K562 (cell line): ENCODE data around the gene TREH. TPM values are rescaled to one million over a fixed set of nuclear protein-coding genes. Genes with fewer than 3 reads are reported as not detected.

Source experiments
- ATAC-seq: fragments of 200-7000 bp; cut with Tn5 transposase; 3 replicates; pipeline ENCODE4 v1.9.1; 2020; ENCODE audit warnings: moderate library complexity
- BruUV-seq: library from RNA; stranded (reverse); fragments of 400-500 nt; replicated peaks from 2 replicates; lab custom pipeline; 2021; lab: Mats Ljungman, UMichigan
- CTCF ChIA-PET: fragments of 300-600 bp; formaldehyde crosslinking; extraction: SDS; loops from one replicate; lab custom pipeline; 2021; ENCODE audit warnings: low intra/inter-chr PET ratio; lab: Yijun Ruan, JAX
- POLR2A ChIA-PET: fragments of 300-600, 350-650 bp; sonication (Branson Sonifier 250); formaldehyde crosslinking; extraction: SDS; loops from one replicate; lab custom pipeline; 2021; ENCODE audit warnings: antibody characterized with exemption, inconsistent platforms; lab: Yijun Ruan, JAX
- DNase-seq, 4 experiments: peaks; one replicate each; pipeline versions ENCODE4 v3.0.0 to v3.0.0-alpha.2; 2011 to 2018; ENCODE audit warnings: low spot score in 3 of 4, mixed read lengths in 3 of 4; ENCODE audit errors: extremely low read depth in 1 of 4
- FAIRE-seq: peaks from 2 replicates; lab custom pipeline; 2011; peaks lifted over from hg19 to GRCh38; lab: Jason Lieb, UNC
- H2AFZ ChIP-seq: 2 replicates; pipeline ENCODE4 v1.6.0; 2011; ENCODE audit warnings: low read depth, low read length, control low read depth, inconsistent platforms
- H3K27ac ChIP-seq: fragments of 200-600 bp; 3 replicates; pipeline ENCODE4 v1.8.0; 2011; ENCODE audit warnings: low read depth, mild to moderate bottlenecking, control low read depth, inconsistent platforms, low read length, moderate library complexity, mixed read lengths; ENCODE audit errors: extremely low read depth
- H3K27me3 ChIP-seq, 2 experiments: fragments of 300-600 bp in 1 of 2; 2 replicates in 1 of 2; 3 replicates in 1 of 2; pipeline versions ENCODE4 v1.6.0 to v1.8.0; 2011; ENCODE audit warnings: inconsistent platforms in 2 of 2, low read length in 2 of 2, mild to moderate bottlenecking in 1 of 2, mixed read lengths in 1 of 2, moderate library complexity in 1 of 2; ENCODE audit not compliant: control insufficient read depth in 2 of 2, insufficient read depth in 2 of 2
- H3K36me3 ChIP-seq: fragments of 300-600 bp; 3 replicates; pipeline ENCODE4 v1.8.0; 2011; ENCODE audit warnings: mild to moderate bottlenecking, low read length, inconsistent platforms; ENCODE audit not compliant: control insufficient read depth, insufficient read depth
- H3K4me1 ChIP-seq, 2 experiments: fragments of 200-600 bp in 1 of 2; replicated peaks in 1 of 2; 2 replicates in 1 of 2; 3 replicates in 1 of 2; pipeline versions ENCODE4 v1.5.1 to v1.8.0; 2011; ENCODE audit warnings: inconsistent platforms in 2 of 2, low read length in 2 of 2, mild to moderate bottlenecking in 1 of 2, mixed read lengths in 1 of 2, moderate library complexity in 1 of 2; ENCODE audit not compliant: control insufficient read depth in 2 of 2, insufficient read depth in 2 of 2
- H3K4me2 ChIP-seq: 2 replicates; pipeline ENCODE4 v1.6.1; 2011; ENCODE audit warnings: low read length, control low read depth, inconsistent platforms, mixed read lengths; ENCODE audit not compliant: insufficient read depth
- H3K4me3 ChIP-seq: fragments of 200-600 bp; sonication (generic), shearing (Covaris generic); 2 replicates; pipeline ENCODE4 v1.5.1; 2016; ENCODE audit warnings: control low read depth, inconsistent platforms
- H3K79me2 ChIP-seq: fragments of 200-600 bp; 3 replicates; pipeline ENCODE4 v1.8.0; 2011; ENCODE audit warnings: low read length, inconsistent platforms; ENCODE audit not compliant: control insufficient read depth, insufficient read depth
- H3K9ac ChIP-seq, 2 experiments: 2 replicates each; pipeline versions ENCODE4 v1.6.0 to v1.6.1; 2011; ENCODE audit warnings: low read depth in 2 of 2, low read length in 2 of 2, control low read depth in 1 of 2, inconsistent platforms in 1 of 2, mild to moderate bottlenecking in 1 of 2, mixed read lengths in 1 of 2; ENCODE audit not compliant: insufficient read depth in 1 of 2
- H3K9me1 ChIP-seq: one replicate; pipeline ENCODE4 v1.6.0; 2011; ENCODE audit warnings: inconsistent platforms, mild to moderate bottlenecking, low read length, moderate library complexity; ENCODE audit not compliant: control insufficient read depth, insufficient read depth
- H3K9me3 ChIP-seq: replicated peaks from 2 replicates; pipeline ENCODE4 v1.5.1; 2011; ENCODE audit warnings: low read depth, low read length, inconsistent platforms; ENCODE audit not compliant: control insufficient read depth, insufficient read depth
- H4K20me1 ChIP-seq: replicated peaks from 2 replicates; pipeline ENCODE4 v1.6.1; 2011; ENCODE audit warnings: low read length, inconsistent platforms, mixed read lengths; ENCODE audit not compliant: control insufficient read depth, insufficient read depth
- CHCHD3 ChIP-seq: fragments of 250-450 bp; sonication (Bioruptor Pico); IDR thresholded peaks from 2 replicates; pipeline ENCODE4 v2.1.2; 2022; ENCODE audit warnings: mild to moderate bottlenecking
- DPF2 ChIP-seq: fragments of 450-650 bp; IDR thresholded peaks from 2 replicates; pipeline ENCODE4 v1.6.1; 2016
- FOXM1 ChIP-seq, 2 experiments: fragments of 450-650 bp in 1 of 2; sonication (generic) in 1 of 2; formaldehyde crosslinking in 1 of 2; IDR thresholded peaks; 2 replicates each; pipeline versions ENCODE4 v1.6.1 to v1.9.0; 2017 to 2022; ENCODE audit warnings: low read depth in 2 of 2, mild to moderate bottlenecking in 2 of 2, missing genetic modification reagents in 1 of 2, moderate library complexity in 1 of 2
- HMG20B ChIP-seq: fragments of 250-450 bp; sonication (Bioruptor Pico); IDR thresholded peaks from 2 replicates; pipeline ENCODE4 v1.5.0; 2021; ENCODE audit warnings: mild to moderate bottlenecking
- NCOA6 ChIP-seq: fragments of 450-650 bp; IDR thresholded peaks from 2 replicates; pipeline ENCODE4 v1.6.1; 2017; ENCODE audit warnings: mild to moderate bottlenecking
- NFRKB ChIP-seq: fragments of 450-650 bp; IDR thresholded peaks from 2 replicates; pipeline ENCODE4 v1.6.1; 2016; ENCODE audit warnings: low read depth
- NR0B1 ChIP-seq: fragments of 450-650 bp; IDR thresholded peaks from one replicate; pipeline ENCODE4 v1.6.1; 2018; ENCODE audit warnings: mild to moderate bottlenecking, moderate library complexity; ENCODE audit not compliant: partially characterized antibody
- PCBP1 ChIP-seq: fragments of 200-400 bp; formaldehyde crosslinking; IDR thresholded peaks from 2 replicates; pipeline ENCODE4 v1.6.1; 2018; ENCODE audit warnings: mild to moderate bottlenecking, low read depth, low read length; ENCODE audit not compliant: poor library complexity, severe bottlenecking
- PHB2 ChIP-seq: fragments of 450-650 bp; IDR thresholded peaks from 2 replicates; pipeline ENCODE4 v1.6.1; 2017; ENCODE audit warnings: low read depth
- POLR2B ChIP-seq: fragments of 450-650 bp; IDR thresholded peaks from 2 replicates; pipeline ENCODE4 v1.6.1; 2018; ENCODE audit warnings: low read depth; ENCODE audit not compliant: partially characterized antibody
- RBM25 ChIP-seq: fragments of 200-400 bp; formaldehyde crosslinking; IDR thresholded peaks from 2 replicates; pipeline ENCODE4 v1.6.1; 2018; ENCODE audit warnings: low read length, low read depth, moderate library complexity; ENCODE audit not compliant: severe bottlenecking
- RBM39 ChIP-seq: fragments of 200-400 bp; formaldehyde crosslinking; optimal IDR thresholded peaks from 2 replicates; pipeline ENCODE3; 2018; ENCODE audit warnings: low read depth, low read length
- SUPT5H ChIP-seq: fragments of 450-650 bp; IDR thresholded peaks from 2 replicates; pipeline ENCODE4 v1.6.1; 2016
- ZNF232 ChIP-seq: sonication (generic); formaldehyde crosslinking; IDR thresholded peaks from 2 replicates; pipeline ENCODE4 v1.8.0; 2022; ENCODE audit warnings: mild to moderate bottlenecking, missing genetic modification reagents
- ZNF384 ChIP-seq: IDR thresholded peaks from 2 replicates; pipeline ENCODE4 v1.6.1; 2012; ENCODE audit warnings: low read depth, low read length, improper control_type of control experiment
- WGBS: fragments of 100-300 bp; shearing (Covaris generic); methylation state at CpG from one replicate; pipeline ENCODE4 v1.1.6; 2016; ENCODE audit warnings: low coverage, mixed read lengths; ENCODE audit not compliant: insufficient coverage; ENCODE audit errors: missing lambda C conversion rate; 5-methylcytosine and 5-hydroxymethylcytosine counted together
- in situ Hi-C: fragments of 300-500 bp; cut with MboI; formaldehyde crosslinking; loops from 4 replicates; pipeline ENCODE4 v1.15.0; 2018; ENCODE audit warnings: inconsistent platforms, mixed read lengths
- intact Hi-C: fragments of 100-400 bp; cut with micrococcal nuclease; formaldehyde crosslinking; loops from 2 replicates; pipeline ENCODE4 v1.14.2; 2022
- polyA plus RNA-seq, 8 experiments: library from polyadenylated mRNA; depleted of rRNA in 4 of 8; stranded (reverse) in 5 of 8; unstranded in 3 of 8; fragments of >200 nt; fragmentation: Nextera tagmentation in 2 of 8; fragmentation: Illumina TruSeq in 1 of 8; extraction: Ambion mirVana in 2 of 8; extraction: Trizol in 1 of 8; gene quantifications; 2 replicates each; pipeline versions ENCODE4 v1.2.1 to v1.2.3, GENCODE V29; 2011 to 2014; ENCODE audit warnings: inconsistent platforms in 1 of 8, missing spikeins in 1 of 8
- total RNA-seq, 7 experiments: library from RNA; depleted of rRNA in 6 of 7; stranded (reverse); fragments of >200 nt in 6 of 7; fragmentation: Illumina TruSeq in 2 of 7; extraction: Trizol in 2 of 7; gene quantifications; 2 replicates each; pipeline versions ENCODE4 v1.2.1 to v1.2.3, GENCODE V29; 2011 to 2021; ENCODE audit warnings: low replicate concordance in 1 of 7
- TF ChIP-seq, protein P1 (sequence below): fragments of 450-650 bp; IDR thresholded peaks from 2 replicates; pipeline ENCODE4 v1.6.1; 2016; ENCODE audit warnings: mild to moderate bottlenecking

The TREH gene
- total and polyA plus RNA-seq, 9 of the 15 experiments (the other 6 are each of a cell fraction or from before 2014, with no cell fraction given), result 0.09 to 0.20 (median 0.11) TPM; not detected in 6

DNA sequence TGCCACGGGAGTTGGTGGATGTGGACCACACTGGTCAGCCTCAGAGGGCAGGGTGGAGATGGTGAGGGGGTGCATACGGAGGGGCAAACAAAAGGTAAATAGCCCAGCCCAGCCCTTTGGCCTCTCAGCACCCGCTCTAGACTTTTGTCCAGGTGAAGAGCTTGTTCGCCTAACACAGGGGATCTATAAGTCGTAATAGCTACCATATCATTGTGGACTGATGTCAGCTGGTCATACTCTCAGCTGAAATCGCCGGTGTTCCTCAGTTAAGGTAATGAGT lies 27.0 kb upstream of the TREH start:
- in situ Hi-C loops, result no loop called here
- intact Hi-C loops, result no loop called here
- Histone ChIP-seq H3K79me2 (no peaks in the 10 kb centered on the region), H3K4me2 (no peak overlapping the region), H4K20me1 (no peaks in the 10 kb centered on the region), H3K27me3 (no peaks in the 10 kb centered on the region), H3K9me3 (no peaks in the 10 kb centered on the region), H3K4me3 (no peak overlapping the region), H3K4me1 (peaks cover 5 to 8% of the 10 kb centered on the region in 2 experiments; a peak in 3 of 5 replicates), H2AFZ (no peak overlapping the region), H3K27ac (no peak overlapping the region), H3K9ac (no peak overlapping the region), H3K36me3 (no peaks in the 10 kb centered on the region), H3K9me1 (no peaks in the 10 kb centered on the region)
- no peak for FAIRE-seq
- no peak for DNase-seq
- no peak for ATAC-seq
- no TSS peak for BruUV-seq
- POLR2A ChIA-PET, result no interaction called here
- 52% methylated on average over 7 of the region's 7 CpGs for WGBS
- CTCF ChIA-PET, result no interaction called here
- TF ChIP-seq POLR2B, result no peak
- no peak for TF ChIP-seq FOXM1 (IDR thresholded peaks at IDR 0.05; ENCODE audit: low read depth)
- TF ChIP-seq FOXM1 (CRISPR knock-in tag; IDR thresholded peaks at IDR 0.05; ENCODE audit: low read depth), result no peak
- no peak for TF ChIP-seq DPF2
- TF ChIP-seq RBM39, result no peak
- TF ChIP-seq, protein P1, sequence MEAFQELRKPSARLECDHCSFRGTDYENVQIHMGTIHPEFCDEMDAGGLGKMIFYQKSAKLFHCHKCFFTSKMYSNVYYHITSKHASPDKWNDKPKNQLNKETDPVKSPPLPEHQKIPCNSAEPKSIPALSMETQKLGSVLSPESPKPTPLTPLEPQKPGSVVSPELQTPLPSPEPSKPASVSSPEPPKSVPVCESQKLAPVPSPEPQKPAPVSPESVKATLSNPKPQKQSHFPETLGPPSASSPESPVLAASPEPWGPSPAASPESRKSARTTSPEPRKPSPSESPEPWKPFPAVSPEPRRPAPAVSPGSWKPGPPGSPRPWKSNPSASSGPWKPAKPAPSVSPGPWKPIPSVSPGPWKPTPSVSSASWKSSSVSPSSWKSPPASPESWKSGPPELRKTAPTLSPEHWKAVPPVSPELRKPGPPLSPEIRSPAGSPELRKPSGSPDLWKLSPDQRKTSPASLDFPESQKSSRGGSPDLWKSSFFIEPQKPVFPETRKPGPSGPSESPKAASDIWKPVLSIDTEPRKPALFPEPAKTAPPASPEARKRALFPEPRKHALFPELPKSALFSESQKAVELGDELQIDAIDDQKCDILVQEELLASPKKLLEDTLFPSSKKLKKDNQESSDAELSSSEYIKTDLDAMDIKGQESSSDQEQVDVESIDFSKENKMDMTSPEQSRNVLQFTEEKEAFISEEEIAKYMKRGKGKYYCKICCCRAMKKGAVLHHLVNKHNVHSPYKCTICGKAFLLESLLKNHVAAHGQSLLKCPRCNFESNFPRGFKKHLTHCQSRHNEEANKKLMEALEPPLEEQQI, result no peak
- TF ChIP-seq PHB2, result no peak
- TF ChIP-seq NFRKB, result no peak
- no peak for TF ChIP-seq PCBP1
- TF ChIP-seq RBM25, result no peak
- no peak for TF ChIP-seq HMG20B (CRISPR knock-in tag)
- TF ChIP-seq NR0B1, result no peak
- TF ChIP-seq ZNF232 (CRISPR knock-in tag), result no peak
- no peak for TF ChIP-seq NCOA6
- no peak for TF ChIP-seq ZNF384
- TF ChIP-seq CHCHD3 (CRISPR knock-in tag), result no peak
- TF ChIP-seq SUPT5H, result no peak
- TF ChIP-seq, all 486 proteins: peak for 0
